ENCODE results near the gene TANC1. TPM values are rescaled to one million over a fixed set of nuclear protein-coding genes. Genes with fewer than 3 reads are reported as not detected.
A peak's percentile ranks its signal among the peaks of the same experiment; 100 is the strongest.

TANC1 gene
- total RNA-seq, 1 experiment from 2014 or later, result 18.6 TPM

DNA sequence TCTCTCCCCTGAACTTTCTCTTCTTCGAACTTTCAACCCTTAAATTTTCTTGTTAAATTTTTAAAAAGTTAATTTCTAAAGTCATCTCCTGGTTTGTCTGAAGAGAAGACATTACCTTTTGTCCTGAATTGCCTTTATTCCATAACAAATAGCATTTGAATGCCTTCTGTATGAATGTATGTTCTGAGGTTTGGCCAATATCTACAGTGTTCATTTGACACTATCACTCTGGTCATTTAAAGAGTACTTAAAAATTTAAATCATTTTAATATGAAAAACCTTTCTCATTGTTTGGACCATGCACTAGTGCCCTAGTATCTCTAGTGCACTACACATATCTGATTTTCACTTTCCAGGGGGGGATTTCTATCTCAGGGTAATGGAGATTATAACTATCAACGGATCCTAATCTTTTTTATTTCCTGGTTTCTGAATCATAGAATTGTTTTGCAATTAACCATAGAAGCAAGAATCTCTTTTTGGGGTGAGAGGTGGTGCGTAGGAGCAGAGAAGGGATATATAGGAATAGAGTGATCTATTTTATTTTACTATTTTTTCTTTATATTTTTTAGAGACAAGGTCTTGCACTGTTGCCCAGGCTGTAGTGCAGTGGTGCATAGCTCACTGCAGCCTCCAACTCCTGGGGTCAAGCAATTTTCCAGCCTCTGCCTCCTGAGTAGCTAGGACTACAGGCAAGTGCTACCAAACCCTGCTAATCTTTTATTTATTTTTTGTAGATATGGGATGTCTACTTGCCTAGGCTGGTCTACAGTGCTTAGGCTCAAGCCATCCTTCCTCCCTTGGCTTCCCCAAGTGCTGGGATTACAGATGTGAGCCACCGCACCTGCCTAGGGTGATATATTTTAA, 25.5 kb downstream of the TANC1 start:
- DNase-seq (ENCODE audit: low spot score), result no peak

DNA sequence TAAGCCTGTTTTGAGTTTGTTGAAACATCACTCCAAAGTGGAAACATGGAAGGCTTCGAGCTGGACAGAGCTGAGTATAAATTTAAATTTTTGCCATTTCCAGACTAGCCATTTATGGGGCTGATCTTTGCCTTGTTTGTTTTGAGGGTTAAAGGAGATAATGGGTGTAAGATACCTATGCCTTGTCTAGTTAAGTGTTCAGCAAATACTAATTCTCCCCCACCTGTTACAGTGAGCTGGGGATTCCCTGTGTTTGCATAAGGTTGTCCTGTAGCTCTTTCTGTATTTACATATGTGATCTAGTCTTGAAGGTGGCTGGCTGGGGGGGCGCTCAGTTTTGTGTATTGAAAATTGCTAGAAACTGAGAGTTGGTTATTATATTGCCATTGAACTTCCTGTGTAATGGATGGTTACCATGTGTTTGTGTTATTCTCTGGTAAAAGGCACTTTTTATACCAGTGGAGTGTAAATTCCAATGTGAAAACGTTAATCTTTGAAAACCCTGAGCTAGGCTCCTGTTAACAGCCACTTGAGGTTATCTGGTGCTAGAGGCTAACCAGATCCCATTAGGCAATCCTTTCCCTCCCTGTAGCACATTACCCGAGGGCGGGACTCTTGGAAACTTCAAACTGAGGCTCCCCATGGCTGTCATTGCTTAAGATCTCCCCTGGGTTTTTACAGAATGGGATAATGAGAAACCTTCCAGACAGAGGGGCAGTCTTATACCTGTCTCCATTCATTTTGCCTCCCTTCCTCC, 26.7 kb downstream of the TANC1 start:
- DNase-seq (ENCODE audit: low spot score), result peak; percentile 22

DNA sequence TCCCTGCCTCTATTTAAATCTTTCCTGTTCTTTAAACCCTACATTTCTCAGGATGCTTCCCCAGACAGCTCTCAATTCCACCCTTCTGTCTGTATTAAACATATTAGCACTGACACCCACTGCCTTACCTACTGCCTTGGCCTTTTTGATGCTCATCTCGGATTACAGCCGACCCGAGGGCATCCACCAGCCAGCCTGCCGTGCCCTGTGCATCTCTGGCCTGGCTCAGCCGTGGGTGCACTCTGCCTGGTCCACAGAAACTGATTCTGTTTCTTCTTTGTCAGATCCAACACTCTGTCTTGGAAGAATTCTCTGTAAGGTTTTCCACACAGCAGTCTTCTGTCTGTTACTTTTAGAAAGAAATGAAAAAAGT, 27.2 kb downstream of the TANC1 start:
- no peak for DNase-seq (ENCODE audit: low spot score)

DNA sequence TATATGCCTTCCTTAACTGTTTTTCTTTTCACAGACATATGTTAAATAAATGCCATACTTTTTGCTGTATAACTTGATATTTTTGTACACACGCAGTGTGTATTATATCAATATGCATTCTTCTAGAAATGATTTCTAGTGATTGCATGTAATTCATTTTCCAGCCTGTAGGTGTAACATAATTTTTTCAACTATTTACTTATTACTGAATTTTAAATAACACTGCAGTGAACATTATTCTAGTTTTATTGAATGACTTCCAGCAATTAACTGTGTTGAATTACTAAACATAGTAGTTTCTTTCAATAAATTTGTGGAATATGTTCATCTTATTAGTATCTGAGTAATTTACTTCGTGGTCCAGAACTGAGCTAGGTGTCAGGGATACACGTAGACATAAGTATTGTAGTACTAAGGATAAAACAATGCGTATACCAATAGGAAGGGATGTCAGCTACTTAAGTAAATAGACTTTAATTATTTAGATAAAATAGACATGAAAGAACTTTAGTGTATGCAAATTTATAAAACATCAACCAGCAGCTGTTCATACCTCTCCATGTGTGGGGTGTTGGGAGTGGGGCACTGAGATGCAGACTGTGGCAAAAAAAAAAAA, 28.0 kb downstream of the TANC1 start:
- peak; percentile 19 for DNase-seq (ENCODE audit: low spot score)

DNA sequence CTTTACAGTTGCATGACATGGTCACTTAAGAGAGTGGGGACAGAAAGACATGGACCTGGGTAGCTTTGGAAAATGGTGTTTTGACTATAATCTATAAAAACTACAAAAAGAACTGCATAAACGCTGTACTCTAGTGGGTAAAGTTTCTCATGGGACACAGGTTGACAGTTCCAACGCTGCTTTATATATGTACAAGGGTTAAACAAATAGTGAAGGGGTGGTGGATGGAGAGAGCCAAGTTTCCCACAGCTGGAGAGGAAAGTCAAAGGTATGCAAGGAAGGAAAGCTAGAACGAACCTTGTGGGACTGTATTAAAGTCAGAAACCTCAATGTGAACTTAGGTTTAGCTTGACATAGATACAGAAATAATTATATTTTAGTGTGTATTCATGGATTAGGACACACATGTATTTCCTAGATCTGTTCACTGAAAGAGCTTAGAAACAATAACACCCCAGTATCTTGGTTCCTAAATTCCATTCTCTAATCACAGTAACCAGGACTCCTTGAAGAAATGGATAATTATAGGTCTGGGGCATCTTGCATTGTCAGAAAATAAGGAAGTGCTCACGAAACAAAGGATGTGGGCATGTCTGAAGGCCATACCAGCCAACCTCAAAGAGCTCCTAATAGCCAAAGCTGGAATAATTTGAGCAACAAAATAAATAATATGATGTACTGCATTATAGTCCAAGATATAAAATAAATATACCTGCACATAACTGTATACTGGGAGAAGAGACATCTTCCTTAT, 28.8 kb downstream of the TANC1 start:
- peak; percentile 38 for DNase-seq (ENCODE audit: low spot score)

DNA sequence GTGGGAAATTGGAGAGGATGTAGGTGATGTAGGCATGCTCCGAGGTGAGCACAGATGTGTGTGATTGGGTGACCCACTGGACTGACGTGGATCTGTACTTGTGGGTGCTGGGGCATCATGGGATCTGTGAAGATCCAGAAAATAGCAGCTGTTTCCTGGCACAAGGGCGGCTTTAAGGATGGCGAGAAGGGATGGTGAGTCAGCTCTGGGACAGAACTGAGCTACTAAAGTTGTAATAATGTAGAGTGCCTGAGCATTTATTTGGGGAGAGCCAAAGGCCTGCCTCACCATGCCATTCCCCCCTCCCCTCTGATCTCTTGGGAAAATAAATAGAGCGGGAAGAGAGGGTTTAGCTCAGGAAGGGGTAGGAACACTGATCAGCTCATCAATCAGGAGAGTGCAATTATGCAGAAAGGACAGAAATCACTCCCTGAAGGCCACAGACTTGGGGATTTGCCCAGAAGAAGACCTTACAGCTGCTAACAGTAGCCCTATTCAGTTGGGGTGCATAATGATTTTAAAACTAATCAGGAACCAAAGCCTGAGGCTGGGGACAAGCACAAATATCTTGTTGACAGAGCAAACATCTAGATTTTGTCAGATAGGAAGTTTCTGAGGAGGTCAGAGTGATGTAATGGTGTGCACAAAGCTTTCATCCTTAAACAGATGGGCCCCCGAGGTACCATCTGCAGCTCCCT, 30.3 kb downstream of the TANC1 start:
- DNase-seq (ENCODE audit: low spot score), result no peak

DNA sequence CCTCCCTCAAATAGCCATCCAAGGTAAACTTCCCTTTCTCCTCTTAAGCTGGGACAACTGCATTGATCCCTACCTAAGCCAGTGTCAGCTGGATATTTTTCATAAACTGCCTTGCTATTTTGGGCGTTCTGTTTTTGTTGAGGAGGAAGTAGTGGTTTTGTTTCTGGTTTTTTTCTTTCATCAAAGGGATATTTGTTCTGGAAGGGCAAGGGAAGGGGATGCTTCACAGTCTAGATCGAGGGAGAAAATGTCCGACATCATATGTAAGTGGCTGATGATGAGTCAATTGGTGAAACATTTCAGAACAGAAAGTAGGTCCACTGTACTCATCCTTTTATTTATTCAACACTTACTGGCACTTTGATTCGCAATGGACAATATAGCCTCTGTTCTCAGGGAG, 31.0 kb downstream of the TANC1 start:
- no peak for DNase-seq (ENCODE audit: low spot score)

DNA sequence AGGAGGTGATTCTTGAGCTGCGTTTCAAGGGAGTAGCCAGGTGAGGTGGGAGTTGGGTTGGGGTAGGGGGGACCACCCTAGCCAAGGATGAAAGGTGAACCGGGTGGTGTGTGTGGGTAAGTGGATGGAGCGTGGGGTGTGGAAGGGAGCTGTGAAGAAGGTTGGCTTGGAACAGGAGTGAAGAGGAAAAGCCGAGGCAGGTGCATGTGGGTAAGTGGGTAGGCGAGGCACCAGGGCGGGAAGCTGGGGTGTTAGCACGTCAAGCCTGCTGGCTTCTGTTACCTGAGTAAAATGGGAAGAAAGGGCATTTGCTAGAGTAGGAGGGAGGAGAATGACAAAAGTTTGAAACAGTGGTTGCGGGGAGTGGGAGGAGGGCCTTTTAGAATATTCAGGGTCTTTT, 31.6 kb downstream of the TANC1 start:
- DNase-seq (ENCODE audit: low spot score), result no peak

DNA sequence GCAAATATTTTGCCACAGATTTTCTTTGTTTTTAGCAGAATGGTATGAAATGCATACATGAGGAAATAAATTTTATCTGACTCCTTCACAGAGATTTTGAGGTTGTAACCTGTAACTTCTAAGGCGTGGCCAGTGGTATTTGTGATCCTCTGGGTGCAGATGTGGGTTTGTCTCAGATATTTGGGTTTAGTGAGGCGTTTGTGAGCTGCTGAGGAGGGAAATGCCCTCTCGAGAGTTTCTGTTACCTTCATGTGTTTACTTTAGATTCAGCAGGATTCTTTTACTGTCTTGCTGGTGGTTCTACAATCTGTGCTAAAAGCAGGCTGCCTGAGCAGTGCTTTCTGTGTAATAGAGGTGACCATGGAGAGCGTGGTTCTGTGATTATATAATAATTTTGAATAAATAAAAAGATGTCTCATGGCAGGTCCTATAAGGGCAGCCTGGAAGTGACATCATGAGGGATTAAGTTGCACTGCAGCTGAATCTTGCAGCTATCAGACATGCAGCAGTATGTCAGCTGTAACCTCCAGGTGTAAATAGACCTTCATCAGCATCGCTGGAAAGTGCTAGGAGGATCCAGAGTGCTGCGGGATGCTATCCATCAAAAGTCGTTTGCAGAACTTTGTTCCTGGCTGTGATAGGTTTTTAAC, 34.1 kb downstream of the TANC1 start:
- no peak for DNase-seq (ENCODE audit: low spot score)

DNA sequence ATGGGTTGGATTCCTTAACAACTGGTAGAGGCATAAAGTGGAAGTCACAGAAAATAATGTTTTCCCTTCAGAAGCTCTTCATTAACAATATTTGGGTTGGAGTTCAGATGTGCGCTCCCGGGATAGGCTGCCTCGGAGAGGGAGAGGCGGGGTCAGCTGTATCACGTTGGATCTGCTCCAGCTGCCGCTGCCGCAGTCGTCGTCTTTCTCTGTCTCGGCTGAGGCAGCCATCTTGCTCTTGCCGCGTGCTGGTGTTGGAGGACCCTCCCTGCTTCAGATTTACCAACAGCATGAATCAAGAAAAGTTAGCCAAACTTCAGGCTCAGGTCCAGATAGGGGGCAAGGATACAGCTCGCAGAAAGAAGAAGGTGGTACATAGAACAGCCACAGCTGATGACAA, 35.1 kb downstream of the TANC1 start:
- DNase-seq (ENCODE audit: low spot score), result no peak

DNA sequence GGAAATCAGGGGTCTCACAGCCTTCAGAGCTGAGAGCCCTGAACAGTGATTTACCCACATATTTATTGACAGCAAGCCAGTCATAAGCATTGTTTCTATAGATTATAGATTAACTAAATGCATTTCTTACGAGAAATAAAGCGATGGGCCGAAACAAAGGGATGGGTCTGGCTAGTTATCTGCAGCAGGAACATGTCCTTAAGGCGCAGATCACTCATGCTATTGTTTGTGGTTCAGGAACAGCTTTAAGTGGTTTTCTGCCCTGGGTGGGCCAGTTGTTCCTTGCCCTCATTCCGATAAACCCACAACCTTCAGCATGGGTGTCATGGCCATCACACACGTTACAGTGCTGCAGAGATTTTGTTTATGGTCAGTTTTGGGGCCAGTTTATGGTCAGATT, 36.4 kb downstream of the TANC1 start:
- DNase-seq (ENCODE audit: low spot score), result no peak

DNA sequence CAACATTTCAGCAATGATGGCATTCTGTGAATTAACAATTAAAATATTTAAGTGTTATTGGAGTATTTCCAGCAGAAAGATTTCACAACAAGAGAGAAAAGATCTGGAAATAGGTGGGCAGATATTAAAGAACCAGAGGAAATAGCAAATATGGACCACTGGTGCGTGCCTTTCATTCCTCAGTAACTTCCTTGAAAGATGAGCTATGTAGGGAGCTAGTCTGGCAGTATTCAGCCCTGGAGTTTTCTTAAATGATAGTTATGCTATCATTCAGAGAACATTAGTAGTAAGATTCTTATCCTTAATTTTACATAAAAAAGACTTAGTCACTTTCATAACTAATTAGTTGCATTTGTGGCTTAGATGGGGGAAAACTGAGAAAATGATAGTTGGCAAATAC, 41.5 kb downstream of the TANC1 start:
- no peak for DNase-seq (ENCODE audit: low spot score)

DNA sequence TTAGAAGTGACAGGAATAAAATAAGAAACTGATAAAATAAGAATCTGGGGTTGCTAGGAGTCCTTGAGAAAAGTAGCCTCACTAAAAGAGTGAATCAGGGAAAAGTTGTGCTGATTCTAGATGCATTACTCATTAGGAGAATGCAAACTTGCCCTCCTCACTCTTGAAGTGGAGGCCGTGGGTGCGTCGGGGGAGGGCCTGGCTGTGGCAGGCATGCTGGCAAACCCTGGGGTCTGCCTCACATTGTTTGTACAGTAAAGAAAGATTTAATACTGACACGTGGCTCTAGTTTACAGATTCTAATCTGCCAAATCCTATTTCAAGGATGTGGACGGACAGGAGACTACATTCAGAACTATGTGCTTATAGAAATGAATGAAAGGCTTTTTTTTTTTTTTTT, 41.9 kb downstream of the TANC1 start:
- DNase-seq (ENCODE audit: low spot score), result no peak

DNA sequence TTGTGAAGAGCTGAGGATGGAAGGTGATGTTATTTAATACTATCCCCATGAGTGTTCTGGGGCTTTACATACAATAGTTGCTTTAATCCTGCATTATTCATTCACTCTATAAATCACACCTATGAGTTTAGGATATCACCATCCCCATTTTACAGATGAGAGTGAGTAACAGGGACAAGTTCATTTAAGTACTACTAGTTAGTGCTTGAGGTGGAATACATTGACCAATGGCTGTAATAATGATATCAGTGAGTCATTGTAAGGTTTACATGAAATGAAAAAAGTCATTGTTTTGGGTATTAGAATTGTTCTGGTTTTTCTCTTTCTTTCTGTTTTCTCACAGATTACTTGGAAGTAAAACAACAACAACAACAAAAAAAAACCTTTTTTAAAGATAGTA, 42.5 kb downstream of the TANC1 start:
- DNase-seq (ENCODE audit: low spot score), result no peak

DNA sequence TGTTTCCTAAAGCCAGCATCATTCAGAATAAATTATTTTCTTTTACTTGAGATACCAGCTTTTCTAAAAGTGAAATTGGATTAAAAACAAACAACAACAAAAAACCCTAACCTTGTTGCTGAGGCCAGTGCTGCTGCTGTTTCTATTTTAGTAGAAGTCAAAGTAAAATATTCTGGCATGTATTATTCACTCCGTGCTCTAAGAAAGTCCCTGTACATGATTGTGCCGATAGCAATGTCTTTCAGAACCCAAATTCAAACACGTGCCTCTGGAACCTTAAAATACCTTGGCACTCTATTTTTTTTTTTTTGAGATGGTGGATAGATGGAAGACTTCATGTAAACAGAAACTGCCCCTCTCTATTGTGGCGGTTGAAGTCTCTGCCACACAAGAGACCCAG, 43.7 kb downstream of the TANC1 start:
- DNase-seq (ENCODE audit: low spot score), result no peak

DNA sequence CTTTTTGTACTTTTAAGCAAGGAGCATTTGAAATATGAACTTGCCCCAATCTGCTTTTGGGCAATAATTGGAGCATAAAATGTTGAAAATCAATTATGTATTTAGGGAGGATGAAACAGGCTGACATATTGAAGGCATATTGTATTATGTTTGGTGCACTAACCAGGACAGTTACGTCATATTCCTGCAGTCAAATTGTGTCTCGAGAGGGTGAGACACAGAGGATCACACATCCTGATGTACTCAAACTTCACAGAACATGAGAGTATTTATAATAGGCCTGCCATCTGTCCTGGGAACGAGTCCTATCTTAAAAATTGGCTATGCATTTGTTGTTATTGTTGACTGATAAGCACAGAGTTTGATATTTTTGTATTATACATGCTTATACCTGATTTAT, 44.7 kb downstream of the TANC1 start:
- no peak for DNase-seq (ENCODE audit: low spot score)

DNA sequence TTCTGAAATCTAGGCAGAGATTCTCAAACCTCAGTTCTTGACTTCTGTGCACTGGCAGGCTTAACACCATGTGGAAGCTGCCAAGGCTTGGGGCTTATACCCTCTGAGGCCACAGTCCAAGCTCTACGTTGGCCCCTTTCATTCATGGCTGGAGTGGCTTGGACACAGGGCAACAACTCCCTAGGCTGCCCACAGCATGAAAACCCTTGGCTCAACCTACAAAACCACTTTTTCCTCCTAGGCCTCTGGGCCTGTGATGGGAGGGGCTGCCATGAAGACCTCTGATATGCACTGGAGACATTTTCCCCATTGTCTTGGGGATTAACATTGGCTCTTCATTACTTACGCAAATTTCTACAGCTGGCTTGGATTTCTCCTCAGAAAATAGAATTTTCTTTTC, 46.7 kb downstream of the TANC1 start:
- no peak for DNase-seq (ENCODE audit: low spot score)

DNA sequence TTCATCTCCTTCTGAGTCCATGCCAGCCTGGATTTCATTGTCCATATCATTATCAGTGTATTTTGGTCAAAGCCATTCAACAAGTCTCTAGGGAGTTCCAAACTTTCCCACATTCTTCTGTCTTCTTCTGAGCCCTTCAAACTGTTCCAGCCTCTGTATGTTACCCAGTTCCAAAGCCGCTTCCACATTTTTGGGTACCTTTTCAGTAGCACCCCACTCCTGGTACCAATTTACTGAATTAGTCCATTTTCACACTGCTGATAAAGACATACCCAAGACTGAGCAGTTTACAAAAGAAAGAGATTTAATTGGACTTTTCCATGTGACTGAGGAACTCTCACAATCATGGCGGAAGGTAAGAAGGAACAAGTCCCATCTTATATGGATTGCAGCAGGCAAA, 47.4 kb downstream of the TANC1 start:
- DNase-seq (ENCODE audit: low spot score), result no peak

DNA sequence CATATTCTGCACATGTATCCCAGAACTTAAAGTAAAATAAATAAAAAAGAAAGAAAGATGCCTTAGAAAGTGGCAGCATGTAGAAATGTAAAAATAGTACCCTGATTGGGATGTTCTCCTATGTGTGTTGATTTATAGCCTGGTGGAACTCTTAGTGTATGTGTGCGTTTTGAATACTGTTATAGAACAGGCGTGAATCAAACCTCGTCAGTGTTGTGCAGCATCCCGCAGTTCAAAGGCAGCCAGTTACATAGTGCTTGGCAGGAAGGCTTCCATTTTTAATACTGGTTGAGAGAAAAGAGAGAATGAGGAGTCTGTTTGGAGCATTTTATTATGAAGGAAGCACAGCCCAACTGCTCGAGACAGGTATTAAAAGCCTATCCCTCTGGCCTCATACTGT, 49.4 kb downstream of the TANC1 start:
- no peak for DNase-seq (ENCODE audit: low spot score)

DNA sequence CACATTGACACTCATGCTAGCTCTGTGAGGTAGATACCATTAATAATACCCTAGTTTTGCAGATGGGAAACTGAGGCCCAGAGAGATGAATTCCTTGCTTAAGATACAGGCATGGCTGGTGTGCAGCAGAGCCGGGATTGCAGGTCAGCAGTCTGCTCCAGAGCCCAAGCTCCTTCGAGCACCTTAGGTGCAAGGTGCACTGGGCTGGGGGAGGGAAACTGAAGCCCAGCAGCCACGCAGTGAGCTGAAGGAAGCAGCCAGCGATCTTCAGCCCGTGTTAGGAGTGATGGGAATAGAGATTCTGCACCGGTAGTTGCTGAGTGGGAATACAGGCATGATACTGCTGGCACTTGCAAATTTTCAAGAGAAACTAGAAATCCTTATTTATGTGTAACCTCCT, 50.6 kb downstream of the TANC1 start:
- no peak for DNase-seq (ENCODE audit: low spot score)

DNA sequence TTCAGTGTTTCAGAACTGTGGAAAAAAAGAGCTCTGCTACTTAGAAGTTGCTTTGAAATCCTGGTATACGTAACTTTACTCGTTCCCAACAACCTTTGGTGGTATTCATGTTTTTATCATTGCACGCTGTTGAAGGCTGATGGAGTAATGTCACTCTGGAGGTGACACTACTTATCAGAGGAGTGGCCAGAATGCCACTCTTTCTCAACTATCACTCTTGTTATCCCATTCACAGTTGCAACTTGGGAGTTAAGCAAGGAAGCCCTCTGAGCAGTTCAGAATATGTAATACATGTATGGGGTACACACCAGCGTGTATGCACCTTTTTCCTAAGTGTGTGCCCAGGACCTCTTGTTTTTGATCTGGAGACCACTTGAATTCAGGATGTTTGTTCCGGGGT, 53.6 kb downstream of the TANC1 start:
- no peak for DNase-seq (ENCODE audit: low spot score)

All from HT-29 (cell line).